LNCaP clone FGC (cell line): ENCODE measurements around the gene ATP1B2.

Experiments used
- DNase-seq: peaks from one replicate; pipeline ENCODE4 v3.0.0-alpha.2; 2011; ENCODE audit warnings: low read depth
- H3K4me3 ChIP-seq: 2 replicates; pipeline ENCODE4 v1.5.1; 2011; ENCODE audit warnings: mild to moderate bottlenecking, low read depth, low read length, control low read depth
- TF ChIP-seq, protein P1 (sequence below): IDR thresholded peaks from 2 replicates; pipeline ENCODE4 v1.5.1; 2012; ENCODE audit warnings: mild to moderate bottlenecking; ENCODE audit not compliant: control insufficient read depth, insufficient read depth; ENCODE audit errors: extremely low read depth

The ATP1B2 gene

DNA sequence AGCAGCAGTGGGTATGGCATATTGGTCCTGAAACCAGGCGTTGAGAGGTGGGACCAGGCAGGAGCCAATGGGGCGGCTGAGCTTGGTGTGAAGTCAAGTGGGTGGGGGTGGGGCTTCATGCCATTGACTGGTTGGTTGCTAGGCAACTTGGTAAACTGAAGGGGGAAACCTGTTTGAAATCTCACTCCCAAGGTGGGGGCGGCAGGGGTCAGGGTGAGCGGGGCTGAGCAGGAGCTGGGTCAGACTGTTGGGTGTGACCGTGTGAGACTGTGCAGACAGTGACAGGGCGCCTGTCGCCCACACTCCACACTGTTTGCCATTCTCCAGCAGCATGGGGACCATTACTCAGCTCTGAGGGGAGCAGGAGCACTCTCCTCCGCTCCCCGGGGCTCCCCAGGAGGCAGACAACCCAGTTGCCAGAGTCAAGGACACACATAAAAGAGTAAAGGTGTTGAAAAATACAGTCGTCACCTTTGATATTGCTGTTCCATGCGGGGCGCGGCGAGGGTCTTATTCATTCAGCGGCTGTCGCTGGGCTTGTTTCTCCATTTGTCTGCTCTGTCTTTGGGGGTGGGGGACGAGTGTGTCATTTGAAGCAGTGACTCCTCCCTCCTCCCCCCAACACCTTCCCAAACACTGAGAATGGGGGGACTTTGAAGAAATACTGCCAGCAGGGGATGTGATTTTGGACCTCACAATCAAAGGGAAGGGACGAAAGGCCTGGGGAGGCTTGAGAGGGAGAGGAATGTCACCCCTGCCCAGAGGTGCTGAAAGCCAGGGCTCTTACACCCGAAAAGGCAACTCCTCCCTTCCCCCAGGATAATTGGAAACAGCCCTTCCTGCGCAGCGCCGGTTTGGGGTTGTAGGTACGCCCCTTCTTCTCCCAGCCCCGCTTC, 53.1 kb downstream of the ATP1B2 start:
- peak overlapping the region; percentile 44 for H3K4me3 ChIP-seq
- DNase-seq, result no peak
- TF ChIP-seq, protein P1, sequence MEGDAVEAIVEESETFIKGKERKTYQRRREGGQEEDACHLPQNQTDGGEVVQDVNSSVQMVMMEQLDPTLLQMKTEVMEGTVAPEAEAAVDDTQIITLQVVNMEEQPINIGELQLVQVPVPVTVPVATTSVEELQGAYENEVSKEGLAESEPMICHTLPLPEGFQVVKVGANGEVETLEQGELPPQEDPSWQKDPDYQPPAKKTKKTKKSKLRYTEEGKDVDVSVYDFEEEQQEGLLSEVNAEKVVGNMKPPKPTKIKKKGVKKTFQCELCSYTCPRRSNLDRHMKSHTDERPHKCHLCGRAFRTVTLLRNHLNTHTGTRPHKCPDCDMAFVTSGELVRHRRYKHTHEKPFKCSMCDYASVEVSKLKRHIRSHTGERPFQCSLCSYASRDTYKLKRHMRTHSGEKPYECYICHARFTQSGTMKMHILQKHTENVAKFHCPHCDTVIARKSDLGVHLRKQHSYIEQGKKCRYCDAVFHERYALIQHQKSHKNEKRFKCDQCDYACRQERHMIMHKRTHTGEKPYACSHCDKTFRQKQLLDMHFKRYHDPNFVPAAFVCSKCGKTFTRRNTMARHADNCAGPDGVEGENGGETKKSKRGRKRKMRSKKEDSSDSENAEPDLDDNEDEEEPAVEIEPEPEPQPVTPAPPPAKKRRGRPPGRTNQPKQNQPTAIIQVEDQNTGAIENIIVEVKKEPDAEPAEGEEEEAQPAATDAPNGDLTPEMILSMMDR, result no peak

DNA sequence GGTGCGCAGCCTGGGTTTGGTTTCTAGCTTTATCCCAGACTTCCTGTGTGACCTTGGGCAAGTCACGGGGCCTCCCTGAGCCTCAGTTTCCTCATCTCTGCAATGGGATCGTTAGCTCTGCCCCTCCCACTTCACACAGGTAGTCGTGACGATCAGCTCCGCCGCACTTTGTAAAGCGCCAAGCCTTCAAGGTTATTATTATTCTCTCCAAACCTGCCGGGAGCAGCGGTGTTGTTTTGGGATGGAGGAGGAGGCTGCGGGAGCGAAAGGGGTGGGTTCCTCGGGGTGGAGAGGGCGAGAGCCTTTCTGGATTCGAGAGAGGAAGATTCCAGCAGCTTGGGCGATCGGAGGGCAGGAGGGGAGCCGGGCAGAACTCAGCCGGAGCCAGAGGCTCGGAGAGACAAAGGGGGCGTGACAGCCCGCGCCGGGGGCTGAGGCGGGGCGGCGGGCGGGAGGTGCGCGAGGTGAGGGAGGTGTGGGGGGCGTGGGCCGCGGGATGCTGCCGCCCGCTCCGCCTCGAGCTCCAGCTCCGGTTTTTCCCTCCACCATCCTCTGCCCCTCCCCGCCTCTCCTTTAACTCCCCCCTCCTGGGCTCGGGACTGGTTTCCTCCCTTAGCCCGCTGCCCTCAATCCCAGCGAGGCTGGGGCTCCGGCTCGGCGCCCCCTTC, 54.0 kb downstream of the ATP1B2 start, which contains the start of gene EFNB3:
EFNB3 (plus strand) TSS at position 602 of the 668 bp plus-strand sequence. CDS start 397 bp downstream, outside the sequence.
- H3K4me3 ChIP-seq, result peak within 1 kb of the TSS; percentile 44
- TF ChIP-seq, protein P1, result no peak
- no peak for DNase-seq

DNA sequence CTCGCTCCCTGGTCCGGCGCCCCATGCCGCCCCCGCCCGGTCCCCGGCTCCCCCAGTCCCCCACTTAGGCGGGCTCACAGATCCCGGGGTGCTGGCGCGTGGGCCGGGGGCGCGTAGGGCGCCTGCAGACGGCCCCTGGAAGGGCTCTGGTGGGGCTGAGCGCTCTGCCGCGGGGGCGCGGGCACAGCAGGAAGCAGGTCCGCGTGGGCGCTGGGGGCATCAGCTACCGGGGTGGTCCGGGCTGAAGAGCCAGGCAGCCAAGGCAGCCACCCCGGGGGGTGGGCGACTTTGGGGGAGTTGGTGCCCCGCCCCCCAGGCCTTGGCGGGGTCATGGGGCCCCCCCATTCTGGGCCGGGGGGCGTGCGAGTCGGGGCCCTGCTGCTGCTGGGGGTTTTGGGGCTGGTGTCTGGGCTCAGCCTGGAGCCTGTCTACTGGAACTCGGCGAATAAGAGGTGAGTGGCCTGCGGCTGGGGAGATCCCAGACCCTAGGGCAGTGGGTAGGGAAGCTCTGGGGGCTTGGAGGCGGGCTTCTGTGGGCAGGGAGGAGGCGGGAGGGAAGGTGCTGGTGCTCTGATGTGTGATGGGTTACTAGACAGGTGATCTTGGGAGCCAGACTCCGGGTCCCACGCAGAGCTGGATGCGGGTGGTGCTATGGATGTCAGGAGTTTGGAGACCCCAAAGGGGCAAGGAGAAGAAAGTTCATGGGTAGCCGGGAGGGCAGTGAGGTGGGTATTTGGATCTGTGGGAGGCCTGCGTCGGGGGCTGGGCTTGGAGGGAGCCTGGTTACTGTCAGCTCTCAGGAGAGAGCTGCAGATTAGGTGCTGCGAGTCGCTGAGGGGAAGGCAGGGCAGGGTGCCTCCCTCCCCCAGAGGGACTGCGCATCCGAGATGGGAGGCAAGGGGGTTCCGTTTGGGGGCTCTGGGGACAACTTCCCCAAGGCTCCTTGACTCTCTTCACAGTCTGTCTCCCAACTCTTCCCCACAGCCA, 54.8 kb downstream of the ATP1B2 start:
- H3K4me3 ChIP-seq, result peak overlapping the region; percentile 44
- no peak for DNase-seq
- TF ChIP-seq, protein P1, result no peak

DNA sequence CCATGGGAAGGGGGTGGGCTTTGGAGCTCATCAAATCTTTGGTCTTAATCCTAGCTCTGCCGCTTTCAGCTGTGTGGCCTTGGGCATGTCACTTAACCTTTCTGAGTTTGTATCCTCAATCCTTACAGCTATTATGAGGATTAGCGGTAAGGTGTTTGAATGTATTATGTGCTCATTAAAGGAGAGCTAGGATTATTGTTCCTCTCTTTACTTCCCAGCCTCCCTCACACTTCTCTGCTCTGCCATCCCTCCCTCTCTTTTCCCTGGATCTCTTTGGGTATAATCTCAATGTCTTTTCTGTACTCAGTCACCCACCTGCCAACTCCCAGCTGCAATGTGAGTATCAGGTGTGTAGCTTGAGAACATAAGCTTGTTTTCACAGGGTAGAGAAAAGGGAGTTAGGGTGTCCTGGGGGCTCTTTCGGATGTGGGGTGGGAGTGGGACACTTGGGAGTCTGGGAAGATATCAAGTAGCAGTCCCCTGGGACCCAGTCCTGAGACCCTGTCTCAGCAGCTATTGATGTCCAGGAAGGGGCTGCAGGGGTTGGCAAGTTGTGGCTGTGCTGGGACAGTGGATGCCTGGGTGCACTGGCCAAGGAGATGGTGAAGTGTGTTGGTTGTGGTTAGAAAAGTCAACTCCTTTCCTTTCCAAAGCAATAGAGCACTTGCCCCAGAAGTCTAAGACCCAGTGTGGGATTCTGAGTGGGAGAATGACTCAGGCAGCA, 56.1 kb downstream of the ATP1B2 start:
- no peak for DNase-seq
- TF ChIP-seq, protein P1, result no peak
- H3K4me3 ChIP-seq, result no peak overlapping the region
